HG03354 (cell line): ENCODE measurements around the gene UBL4A.

Source experiments
- ATAC-seq: cut with Tn5 transposase; IDR thresholded peaks from one replicate; pipeline ENCODE4 v1.9.1; 2021; ENCODE audit warnings: mild to moderate bottlenecking; ENCODE audit not compliant: unreplicated experiment, poor library complexity, severe bottlenecking

The UBL4A gene

DNA sequence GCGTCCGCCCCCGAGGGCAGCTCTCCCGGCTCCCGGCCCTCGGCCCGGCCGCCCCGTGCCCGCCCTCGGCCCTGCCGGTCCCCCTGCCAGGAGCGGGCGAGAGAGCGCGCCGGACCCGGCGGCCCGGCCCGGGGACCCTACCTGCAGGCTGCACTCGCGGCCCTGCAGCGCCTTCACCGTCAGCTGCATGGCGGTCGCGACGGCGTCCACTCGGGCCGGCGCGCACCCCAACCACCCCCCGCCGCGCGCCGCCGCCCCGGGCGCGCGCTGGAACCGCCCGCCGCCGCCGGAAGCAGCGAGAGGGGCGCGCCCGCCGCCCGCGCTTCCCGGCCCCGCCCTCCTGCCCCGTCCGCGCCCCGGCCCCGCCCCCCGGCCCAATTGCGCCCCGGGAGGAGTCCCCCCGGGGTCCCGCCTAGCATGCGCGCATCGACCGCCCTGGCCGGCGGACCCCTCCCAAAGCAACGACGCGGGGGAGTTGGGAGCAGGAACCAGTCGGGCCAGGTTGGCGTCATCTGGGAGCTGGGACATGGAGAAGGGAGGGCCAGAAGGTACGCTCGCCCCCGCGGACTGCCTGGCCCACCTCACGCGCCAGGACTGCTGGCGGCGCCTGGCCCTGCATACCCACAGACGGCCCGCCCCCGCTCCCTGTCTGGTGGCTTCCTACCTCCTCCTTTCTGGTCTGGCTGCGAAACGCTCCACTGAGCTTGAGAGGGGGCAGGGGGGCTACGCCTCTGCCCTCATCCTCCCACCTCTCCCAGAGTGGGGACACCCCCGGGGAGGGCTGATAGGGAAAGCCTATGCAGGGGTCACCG is at the start of gene UBL4A:
Gene UBL4A, minus strand, starts transcription at position 220 of the 812 bp plus-strand sequence. Its CDS starts 31 bp downstream, at position 189.
- peak; percentile 27 for ATAC-seq

DNA sequence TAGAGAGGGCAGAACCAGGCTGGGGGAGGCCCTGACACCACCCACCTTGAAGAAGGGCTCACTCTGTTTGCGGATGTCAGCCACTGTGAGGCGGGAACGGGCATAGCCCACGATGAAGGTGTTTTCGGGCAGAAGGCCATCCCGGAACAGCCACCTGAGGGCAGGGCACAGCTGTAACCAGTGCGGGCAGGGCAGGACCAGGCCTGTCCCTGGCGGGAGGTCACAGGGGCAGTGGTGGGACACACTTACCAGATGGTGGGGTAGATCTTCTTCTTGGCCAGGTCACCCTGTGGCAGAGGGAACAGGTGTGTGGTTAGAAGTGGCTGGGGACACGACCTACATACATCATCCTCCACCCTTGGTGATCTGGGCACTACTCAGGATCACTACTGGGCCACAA is 49.5 kb upstream of the UBL4A start:
- ATAC-seq = no peak

DNA sequence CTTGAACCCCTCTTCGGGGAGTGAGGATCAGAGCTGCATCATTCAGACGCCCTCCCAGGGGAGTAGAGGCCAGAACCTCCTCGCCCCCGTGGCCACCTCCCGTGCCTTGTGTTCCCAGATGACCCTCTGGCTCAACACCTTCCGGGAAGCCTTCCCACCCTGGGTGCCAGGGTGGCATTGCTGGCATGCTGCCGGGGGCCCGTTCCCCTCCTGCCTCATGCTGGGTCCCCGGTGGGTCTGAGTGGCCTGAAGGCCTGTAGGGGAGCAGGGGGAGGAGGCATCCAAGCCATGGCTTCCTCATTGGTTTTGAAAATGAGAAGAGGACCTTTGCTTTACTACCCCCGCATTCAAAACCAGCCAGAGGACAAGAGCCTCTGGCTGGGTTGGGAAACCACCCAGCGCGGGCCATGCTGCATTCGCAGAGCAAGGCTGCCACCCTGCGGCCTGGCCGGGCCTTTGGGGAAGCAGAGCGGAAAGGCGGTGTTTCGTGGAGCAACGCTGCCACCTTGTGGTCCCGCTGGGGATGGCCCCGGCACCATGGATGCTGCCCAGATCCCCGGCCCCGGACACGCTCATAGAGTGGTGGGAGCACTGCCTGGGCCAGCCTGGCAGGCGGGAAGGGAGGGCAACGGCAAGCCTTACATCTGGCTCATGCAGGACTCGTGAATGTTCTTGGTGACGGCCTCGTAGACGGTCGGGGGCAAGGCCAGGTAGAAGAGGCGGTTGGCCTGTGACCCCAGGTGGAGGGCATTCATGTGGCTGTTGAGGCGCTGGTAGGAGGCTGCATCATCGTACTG is 48.3 kb upstream of the UBL4A start:
- peak; percentile 95 for ATAC-seq

GRCh38 chrX:154532690-154533089 is 46.3 kb upstream of the UBL4A start:
- ATAC-seq = no peak

DNA sequence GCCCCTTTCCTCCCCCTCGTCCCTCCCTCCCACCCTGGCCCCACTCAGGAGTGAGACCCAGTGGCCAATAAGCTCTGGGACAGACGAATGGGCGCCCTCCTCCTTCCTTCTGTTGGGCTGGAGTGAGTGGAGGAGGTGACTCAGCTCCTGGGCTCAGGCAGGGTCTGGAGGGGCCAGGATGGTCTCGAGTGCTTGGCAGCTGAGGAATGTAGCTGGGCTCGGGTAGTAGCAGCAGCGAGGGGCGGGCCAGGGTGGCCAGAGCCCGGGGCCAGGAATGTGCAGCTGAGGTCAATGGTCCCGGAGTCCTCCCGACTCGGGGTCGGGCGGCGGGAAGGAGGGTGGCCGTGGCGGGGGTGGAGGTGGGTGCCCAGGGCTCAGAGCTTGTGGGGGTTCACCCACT is 45.2 kb upstream of the UBL4A start:
- no peak for ATAC-seq

- no peak for ATAC-seq
Observed at GRCh38 chrX:154530286-154530685, 43.9 kb upstream of the UBL4A start.

DNA sequence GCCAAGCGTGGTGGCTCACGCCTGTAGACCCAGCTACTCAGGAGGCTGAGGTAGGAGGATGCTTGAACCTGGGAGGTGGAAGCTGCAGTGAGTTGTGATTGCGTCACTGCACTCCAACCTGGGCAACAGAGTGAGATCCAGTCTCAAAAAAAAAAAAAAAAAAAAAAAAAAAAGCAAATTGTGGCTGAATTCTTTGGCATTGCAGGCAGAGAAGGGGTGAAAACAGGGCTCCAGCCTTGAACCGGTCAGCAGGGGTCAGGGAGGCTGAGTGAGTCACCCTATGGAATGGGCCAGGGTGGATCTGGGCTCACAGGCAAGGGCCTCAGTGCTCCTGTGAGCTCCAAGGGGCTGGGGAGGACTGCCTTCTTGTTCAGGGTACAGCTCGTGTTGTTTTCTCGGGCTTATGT is 42.8 kb upstream of the UBL4A start:
- no peak for ATAC-seq

GRCh38 chrX:154526901-154527675 is 40.7 kb upstream of the UBL4A start:
- ATAC-seq = peak; percentile 75

DNA sequence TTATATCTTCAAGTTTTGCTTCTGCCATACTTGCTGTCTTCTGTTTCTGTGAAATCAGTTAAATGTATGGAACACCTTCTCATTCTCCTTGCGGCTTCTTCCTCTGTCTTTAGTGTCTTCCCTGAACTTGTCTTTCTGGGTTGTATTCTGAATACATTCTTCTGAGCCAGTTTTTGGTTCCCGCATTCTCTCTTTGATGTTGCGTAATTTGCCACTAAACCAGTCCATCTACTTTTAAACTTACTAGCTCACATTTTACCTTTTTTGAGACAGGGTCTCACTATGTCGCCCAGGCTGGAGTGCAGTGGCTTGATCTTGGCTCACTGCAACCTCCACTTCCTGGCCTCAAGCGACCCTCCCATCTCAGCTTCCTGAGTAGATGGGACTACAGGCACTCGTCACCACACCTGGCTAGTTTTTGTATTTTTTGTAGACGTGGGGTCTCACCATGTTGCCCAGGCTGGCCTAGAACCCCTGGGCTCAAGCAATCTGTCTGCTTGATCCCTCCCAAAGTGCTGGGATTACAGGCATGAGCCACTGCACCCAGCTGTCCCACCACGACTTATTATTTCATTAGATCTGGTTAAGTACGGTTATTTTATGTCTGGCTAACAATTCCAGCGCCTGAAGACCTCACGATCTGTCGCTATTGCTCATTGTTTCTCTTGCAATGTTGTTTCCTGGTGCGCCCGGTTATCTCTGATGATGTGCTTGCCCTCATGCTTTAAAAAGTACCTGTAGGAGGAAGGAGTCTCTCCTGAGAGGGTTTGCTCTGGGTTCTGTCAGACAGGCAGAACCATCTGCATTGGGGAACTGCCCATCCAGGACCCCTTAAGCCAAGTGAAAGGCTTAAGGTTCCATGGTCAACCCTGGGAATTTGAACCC is 39.4 kb upstream of the UBL4A start:
- ATAC-seq = no peak

DNA sequence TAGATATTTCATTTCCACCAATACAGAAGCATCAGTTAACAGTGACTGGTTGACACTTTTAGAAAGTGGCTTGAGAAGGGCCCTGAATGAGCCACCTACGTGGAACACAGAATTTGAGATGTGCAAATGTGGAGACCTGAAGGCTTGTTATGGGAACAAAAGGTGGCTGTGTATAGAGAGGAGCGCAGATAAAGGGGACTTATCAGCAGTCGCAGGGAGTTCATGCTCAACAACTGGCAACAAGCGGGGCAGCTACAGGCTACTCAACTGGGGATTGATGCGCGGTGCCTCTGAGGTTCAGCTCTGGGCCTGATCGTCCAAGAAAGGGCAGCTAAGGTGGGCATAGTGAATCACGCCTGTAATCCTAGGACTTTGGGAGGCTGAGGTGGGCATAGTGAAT is 33.0 kb upstream of the UBL4A start:
- no peak for ATAC-seq

GRCh38 chrX:154517101-154517781 is 30.8 kb upstream of the UBL4A start:
- ATAC-seq = no peak

DNA sequence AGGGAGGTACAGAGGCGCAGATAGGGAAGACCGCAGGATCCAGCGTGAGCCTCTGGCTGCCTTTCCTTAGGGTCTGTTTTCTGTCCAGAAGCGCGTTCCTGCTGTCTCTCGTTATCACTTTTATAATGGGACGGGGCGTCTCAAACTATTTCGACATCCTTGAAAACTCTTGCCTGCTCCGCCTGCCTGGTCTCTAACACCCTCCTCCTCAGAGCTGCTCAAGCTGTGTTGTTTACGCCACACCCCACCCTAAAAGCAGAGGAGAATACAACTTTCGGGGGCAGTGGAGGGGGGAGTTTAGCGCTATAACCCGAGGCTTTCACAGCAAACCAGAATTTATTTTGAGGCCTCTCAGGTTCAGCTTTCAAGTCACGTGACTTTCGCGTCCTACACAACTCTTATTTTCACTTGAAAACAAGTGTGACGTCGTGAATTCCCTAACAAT is 30.3 kb upstream of the UBL4A start:
- peak; percentile 8 for ATAC-seq

GRCh38 chrX:154515966-154516655 is 29.7 kb upstream of the UBL4A start, which contains the start of gene FAM3A:
TSS of gene FAM3A (minus strand) at chrX:154516232. CDS start at chrX:154515772, 460 bp downstream.
- peak; percentile 89 for ATAC-seq

GRCh38 chrX:154515090-154515965 is 28.9 kb upstream of the UBL4A start:
- peak; percentile 29 for ATAC-seq

GRCh38 chrX:154513716-154514115 is 27.3 kb upstream of the UBL4A start:
- ATAC-seq = no peak

GRCh38 chrX:154512879-154513553 is 26.6 kb upstream of the UBL4A start:
- no peak for ATAC-seq

- no peak for ATAC-seq
Observed at GRCh38 chrX:154511761-154512160, 25.3 kb upstream of the UBL4A start.
